CD4-positive, alpha-beta T cell treated with Interleukin-4 for 1 hour (primary cell): ENCODE data around the gene DCPS.

Experiments
- DNase-seq, 2 donors: peaks; one replicate each; pipeline ENCODE4 v3.0.0-alpha.2; 2020 to 2022

Gene DCPS

DNA sequence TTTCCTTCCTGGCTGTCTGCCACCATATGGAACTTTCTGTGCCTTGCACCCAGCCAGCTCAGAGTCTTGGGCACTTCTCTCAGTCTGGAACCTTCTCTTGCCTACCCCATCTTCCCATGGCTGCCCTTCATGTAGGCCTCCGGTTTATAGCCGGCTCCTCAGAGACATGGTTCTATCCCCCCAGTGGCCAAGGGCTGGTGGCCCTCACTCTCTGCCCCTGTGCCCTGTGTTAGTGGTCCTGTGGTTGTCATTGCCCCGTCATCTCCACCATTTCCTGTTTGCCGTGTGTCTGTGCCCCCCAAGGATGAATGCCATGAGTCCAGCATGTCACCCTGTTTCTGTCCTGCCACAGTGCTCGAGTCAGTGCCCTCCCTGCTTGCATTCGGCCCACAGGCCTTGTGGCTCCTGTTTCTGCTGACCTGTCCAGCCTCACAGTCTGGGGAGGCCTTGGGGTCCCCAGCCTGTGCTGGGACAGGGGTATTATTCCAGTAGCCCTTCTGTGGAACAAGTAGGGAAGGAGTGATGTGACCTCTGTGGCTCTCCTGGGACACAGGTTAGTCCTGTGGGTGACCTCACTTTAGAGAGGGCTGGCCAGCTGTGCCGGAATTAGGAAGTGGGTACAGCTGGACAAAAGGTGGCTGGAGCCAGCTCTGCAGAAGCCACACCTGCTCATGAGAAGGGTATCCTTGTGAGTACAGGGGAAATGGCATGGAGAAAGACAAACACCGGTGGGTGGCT is 82.3 kb downstream of the DCPS start:
- DNase-seq, result peak in 1 of 2 donors; percentile 9

DNA sequence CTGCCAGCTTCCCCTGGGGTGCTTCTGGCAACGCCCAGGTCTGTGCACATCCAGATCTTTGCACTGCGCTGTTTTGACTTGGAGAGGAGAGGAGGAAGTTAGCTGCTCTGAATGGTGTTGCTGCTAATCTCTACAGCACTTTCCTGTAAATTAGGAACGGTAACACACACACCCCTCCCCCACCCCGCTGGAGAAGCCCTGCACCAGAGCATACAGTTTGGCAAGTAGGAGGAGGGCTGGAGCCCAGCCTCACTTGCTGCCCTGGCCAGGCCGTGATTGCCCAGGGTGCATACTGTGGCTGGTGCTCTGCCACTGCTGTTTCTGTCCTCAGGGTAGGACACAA is 82.8 kb downstream of the DCPS start:
- DNase-seq, result peak; percentile 4 to 23

DNA sequence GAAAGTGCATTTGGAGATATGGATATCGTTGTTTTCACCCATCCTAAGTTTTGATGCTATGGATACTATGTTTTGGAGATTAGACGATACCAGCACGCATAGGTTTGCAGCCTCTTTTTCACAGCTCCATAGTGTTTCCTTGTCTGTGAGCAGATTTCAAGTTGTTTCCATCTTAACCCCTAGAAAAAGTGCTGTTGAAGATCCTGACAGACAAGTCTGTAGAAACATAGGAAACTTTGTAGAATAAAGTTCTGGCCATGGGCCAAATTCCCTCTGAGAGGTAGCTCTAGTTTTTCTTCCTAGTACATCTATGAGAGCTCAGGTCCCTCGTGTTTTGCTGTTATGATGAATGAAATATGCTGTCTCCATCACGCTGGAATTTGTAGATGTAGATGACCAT is 84.0 kb downstream of the DCPS start:
- DNase-seq, result no peak

DNA sequence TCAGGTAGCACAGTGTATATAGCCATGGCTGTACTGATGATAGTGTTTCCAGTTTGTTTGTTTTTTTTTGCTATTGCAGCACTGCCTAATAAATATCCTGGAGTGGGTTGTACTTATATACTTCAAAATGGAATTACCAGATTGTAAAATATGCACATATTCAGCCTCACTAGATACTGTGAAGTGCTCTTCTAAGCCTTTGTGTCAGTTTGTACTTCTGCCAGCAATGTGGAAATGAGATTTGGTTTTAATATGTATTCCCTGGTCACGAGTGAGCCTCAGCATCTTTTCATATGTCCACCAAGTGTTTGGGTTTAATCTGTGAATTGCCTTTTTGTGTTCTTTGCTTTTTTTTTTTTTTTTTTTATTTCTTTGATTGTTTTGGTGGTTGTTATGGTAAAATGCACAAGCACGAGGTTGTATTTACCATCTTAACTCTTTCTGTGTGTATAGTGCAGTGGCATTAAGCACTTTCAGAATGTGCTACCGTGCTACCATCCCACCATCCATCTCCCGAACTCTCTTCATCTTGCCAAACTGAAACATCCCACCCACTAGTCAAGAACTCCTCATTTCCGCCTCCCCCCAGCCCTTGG is 86.5 kb downstream of the DCPS start:
- DNase-seq, result no peak

DNA sequence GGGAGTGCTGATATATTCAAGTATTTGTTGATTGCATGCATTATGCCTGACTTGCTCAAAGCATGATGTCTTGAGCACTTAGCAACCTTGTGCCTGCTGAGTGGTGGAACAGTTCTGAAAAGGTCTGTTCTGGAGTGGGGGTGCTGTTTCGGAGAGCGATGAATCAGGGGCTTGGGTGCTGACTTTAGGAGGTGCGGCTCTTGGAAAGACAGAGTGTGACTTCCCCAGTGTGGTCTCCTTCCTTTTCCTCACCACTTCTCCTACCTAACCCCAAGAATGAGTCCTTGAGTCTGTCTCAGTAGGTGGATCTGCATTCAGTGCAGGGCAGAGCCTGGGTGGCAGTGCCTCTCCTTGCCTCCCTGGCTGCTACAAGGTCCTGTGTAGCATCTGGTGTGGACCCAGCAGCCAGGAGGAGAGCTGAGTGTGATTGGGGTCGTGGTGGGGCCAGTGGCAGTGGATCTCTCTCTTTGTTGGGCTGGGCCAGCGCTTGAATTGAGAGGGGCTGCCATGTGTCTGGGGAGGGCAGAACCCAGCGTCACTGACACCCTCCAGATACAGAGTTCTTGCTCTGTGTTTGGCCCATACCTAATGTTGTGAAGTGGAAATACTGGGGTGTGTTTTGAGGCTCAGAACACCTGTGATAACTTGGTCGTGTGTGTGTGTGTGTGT is 87.6 kb downstream of the DCPS start:
- DNase-seq, result peak in 1 of 2 donors; percentile 8

DNA sequence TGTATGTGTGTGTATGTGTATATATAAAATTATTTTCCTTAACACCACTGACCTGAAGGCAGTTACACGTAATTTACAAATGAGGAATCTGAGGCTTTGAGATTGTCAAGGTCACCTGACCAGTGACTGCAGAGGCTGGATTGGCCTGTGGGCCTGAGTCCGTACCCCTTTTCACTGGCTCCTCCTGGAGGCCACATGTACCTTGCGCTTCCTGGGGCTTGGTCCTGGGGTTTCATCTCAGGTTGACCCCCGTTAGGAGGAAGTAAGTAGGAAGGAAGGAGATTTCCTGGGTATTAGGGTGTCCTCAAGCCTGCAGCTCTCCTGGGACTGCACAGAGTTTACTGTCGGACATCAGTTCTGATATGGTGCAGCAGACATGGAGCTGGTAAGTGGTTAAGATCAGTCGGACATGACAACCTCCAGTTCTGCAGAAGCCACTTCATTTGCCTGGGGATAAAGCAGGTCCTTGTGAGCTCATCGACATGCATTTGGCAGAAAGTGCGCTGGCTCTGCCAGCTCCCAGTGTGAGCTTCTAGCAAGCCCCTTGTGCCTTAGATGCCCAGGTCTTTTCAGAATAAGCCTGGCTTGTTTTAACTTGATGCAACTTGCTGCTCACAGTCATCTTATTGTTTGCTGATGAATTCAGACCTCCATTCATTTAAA is 88.2 kb downstream of the DCPS start:
- DNase-seq, result peak; percentile 5 to 34

DNA sequence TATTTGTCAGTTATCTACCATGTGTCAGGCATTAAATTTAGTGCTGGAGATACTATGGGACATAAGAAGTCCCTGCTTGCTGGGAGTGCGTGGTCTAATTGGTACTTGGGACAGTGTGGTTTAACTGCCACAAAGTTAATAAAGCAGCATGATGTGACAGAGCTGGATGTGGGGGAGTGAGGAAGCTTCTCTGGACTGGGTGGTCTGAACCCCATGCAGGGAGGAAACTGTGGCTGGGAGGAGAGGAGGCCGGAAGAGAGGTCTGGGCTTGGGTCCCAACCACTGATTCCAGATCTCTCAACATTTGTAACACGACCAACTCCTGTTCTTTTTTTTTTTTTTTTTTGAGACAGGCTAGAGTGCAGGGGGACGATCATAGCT is 88.8 kb downstream of the DCPS start:
- peak in 1 of 2 donors; percentile 6 for DNase-seq

DNA sequence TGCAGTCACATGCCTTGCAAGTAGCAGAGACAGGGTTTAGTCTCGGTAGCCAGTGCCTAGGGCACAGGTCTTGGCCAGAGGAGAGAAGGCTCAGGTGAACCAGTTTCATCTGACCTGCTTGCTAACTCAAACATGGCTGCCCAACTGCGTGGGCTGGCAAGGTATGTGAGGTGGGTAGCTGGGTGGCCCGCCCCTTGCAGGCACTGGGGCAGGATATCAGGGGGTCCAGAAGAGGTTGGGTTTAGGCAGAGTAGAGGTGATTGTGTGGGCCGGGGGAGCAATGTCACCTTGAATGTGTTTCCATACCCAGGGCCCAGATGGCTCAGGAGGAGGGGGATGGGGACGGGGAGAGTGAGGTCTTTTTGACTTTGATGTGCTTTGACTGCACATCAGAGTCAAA is 89.3 kb downstream of the DCPS start:
- DNase-seq, result peak in 1 of 2 donors; percentile 4

DNA sequence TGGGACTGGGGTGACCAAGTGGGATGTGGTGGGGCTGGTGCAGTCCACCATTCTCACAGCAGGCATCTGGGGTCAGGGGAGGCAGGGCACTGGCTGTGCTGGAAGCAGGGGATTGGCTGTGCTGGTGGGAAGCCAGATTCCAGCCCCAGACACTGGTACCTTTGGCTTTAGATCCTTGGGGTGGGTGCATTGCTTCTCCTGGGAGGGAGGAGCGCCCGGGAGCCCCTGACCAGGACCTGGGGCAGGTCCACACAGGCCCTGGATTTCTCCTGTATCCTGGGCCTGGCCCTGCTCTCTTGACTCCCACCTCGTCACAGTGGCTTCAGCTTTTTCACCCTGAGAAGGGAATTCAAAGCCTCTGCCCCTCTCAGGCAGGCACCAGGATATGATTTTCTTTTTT is 90.2 kb downstream of the DCPS start:
- DNase-seq, result no peak

DNA sequence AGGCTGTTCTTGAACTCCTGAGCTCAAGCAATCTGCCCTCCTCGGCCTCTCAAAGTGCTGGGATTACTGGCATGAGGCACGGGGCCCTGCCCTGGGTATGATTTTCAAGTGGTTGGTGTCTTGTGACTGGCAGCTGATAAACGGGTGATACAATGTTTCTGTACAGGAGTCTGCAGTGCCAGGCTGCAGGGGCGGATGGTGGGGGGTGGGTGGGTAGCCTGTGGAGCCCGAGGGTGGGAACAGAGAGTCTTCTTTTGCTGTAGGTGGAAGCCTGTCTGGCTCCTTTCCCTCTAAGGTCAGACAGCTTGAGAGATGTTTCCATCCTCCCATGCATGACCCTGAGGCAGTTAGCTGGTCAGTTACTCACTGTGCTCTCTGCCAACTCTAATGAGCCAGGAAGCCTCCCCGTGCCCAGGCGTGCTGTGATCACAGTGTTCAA is 90.8 kb downstream of the DCPS start:
- DNase-seq, result peak in 1 of 2 donors; percentile 3
